Mononuclear cell (primary cell): ENCODE results near the gene SKAP2. TPM values are rescaled to one million over a fixed set of nuclear protein-coding genes. Genes with fewer than 3 reads are reported as not detected.

Experiments used
- H3K27me3 ChIP-seq: 2 replicates; pipeline ENCODE4 v1.6.0; 2011; ENCODE audit warnings: low read length, control low read depth; ENCODE audit not compliant: insufficient read depth
- H3K4me1 ChIP-seq: 2 replicates; pipeline ENCODE4 v1.5.1; 2011; ENCODE audit warnings: mild to moderate bottlenecking, low read length, control low read depth; ENCODE audit not compliant: insufficient read depth
- H3K4me3 ChIP-seq: 2 replicates; pipeline ENCODE4 v1.5.1; 2011; ENCODE audit warnings: mild to moderate bottlenecking, low read length, moderate library complexity
- H3K9me3 ChIP-seq: 2 replicates; pipeline ENCODE4 v1.5.1; 2011; ENCODE audit warnings: low read depth, mild to moderate bottlenecking, control low read depth, low read length
- total RNA-seq: library from RNA; depleted of rRNA; stranded (reverse); fragments of >200 nt; gene quantifications from one replicate; pipeline ENCODE4 v1.2.3, GENCODE V29; 2012

Gene SKAP2
- total RNA-seq, 1 donor = 14.3 TPM

DNA sequence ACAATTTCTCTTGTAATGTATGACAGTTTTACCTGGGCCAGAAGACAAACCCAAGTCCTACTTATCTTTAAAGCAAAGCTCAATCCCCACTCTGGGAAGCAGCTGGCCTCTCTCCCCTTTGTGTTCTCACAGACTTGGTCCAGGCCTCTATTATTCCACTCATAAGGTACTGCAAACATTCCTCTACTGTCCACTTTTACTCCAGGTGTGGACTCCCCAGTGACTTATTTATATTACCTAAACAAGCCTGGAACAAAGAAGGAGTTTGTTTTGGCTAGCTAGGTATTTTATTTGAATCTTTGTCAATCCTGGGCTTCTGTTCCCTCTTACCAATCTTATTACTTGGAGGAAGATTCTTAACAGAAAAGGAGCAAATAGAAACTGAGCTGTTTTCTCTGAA is 163.5 kb downstream of the SKAP2 start:
- H3K9me3 ChIP-seq = no peaks in the 10 kb centered on the region
- no peaks in the 10 kb centered on the region for H3K27me3 ChIP-seq
- no peaks in the 10 kb centered on the region for H3K4me1 ChIP-seq
- H3K4me3 ChIP-seq = no peak overlapping the region

- Histone ChIP-seq H3K4me1 (no peaks in the 10 kb centered on the region), H3K27me3 (no peaks in the 10 kb centered on the region)
These were observed 164.0 kb downstream of the SKAP2 start for GRCh38 chr7:26700386-26700785.

DNA sequence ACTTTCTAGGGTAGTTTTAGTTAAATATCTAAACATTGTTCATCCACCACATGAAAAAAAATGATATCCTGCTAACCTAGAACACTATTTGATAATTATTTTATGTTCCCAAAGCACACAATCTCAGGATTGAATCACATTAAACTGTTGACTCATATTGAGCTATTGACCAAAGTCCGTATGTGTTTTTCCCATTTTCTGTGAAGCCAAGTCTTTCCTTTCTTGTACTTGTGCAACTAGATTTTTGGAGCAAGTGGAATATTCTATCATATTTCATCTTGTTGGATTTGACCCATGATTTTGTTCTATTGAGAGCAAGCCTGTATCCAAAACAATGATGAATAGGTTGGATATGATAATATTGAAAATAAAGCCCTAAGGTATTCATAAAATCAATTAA is 164.6 kb downstream of the SKAP2 start:
- Histone ChIP-seq H3K27me3 (no peaks in the 10 kb centered on the region), H3K4me3 (no peak overlapping the region), H3K4me1 (no peaks in the 10 kb centered on the region), H3K9me3 (no peaks in the 10 kb centered on the region)

More at GRCh38 chr7:26700386-26700785, 164.0 kb downstream of the SKAP2 start:
- no peak overlapping the region for H3K4me3 ChIP-seq
- no peaks in the 10 kb centered on the region for H3K9me3 ChIP-seq

DNA sequence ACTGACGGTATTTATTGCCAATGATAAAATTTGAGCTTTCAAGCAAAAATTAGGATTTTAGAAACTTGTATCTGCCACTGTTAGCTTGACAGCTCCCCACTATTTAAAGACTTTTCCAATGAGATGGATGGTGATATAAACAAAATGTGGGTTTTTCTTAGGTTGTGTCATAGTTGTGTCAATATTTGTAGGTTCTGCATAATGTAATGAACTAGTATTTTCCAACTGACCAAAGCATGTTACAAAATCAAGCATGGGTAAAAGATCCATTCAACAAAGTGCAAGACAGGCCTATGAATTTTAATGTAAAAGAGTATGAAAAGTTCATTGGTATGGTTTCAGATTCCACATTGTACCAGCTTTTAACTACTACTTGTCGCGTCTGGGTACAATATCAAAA is 165.6 kb downstream of the SKAP2 start:
- Histone ChIP-seq H3K4me3 (no peak overlapping the region), H3K27me3 (no peaks in the 10 kb centered on the region), H3K9me3 (no peaks in the 10 kb centered on the region), H3K4me1 (no peaks in the 10 kb centered on the region)

GRCh38 chr7:26698194-26698593 is 166.2 kb downstream of the SKAP2 start:
- Histone ChIP-seq H3K9me3 (no peaks in the 10 kb centered on the region), H3K4me1 (no peaks in the 10 kb centered on the region)

DNA sequence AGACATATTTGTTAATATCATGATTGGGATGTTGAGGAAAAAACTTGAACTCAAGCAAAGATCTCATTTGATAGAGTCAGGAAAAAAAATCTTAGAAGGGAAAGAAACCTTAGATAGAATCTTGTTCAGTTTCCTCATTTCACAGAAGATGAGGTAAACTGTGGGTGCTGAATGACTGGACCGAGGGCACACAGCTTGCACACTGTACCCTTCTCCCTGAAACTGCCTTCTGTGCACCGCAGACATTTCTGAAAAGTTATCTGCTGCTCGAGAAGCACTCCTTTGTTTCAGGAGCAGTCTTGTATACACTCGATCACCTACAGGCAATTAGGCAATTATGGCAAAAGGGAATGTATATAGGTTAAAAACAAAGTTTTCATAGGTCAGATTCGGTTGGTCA is 167.4 kb downstream of the SKAP2 start:
- no peaks in the 10 kb centered on the region for H3K27me3 ChIP-seq
- H3K9me3 ChIP-seq = no peaks in the 10 kb centered on the region
- H3K4me3 ChIP-seq = no peak overlapping the region
- H3K4me1 ChIP-seq = no peaks in the 10 kb centered on the region

More at GRCh38 chr7:26698194-26698593, 166.2 kb downstream of the SKAP2 start:
- H3K27me3 ChIP-seq = no peaks in the 10 kb centered on the region
- no peak overlapping the region for H3K4me3 ChIP-seq

GRCh38 chr7:26696161-26696560 is 168.2 kb downstream of the SKAP2 start:
- Histone ChIP-seq H3K4me1 (no peaks in the 10 kb centered on the region), H3K4me3 (no peak overlapping the region), H3K9me3 (no peaks in the 10 kb centered on the region), H3K27me3 (no peaks in the 10 kb centered on the region)

DNA sequence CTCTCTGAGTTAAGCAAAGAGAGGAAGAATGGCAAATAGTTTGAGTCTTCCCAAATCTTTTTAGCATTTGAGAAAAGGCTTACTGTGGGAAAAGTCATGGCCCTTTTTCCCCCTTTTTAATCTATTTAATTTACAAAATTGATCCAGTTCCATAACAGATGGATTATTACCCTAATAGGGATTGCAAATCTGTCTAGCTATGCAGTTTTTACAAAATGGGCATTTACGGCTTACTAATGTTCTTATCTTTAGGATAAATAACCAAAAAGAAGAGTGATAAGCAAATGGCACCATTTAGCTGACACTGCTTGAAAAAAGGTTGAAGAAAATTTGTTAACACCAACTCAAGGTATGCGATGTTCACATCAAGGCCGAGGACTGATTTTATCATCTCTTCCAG is 169.7 kb downstream of the SKAP2 start:
- no peaks in the 10 kb centered on the region for H3K9me3 ChIP-seq
- H3K4me3 ChIP-seq = no peak overlapping the region
- no peaks in the 10 kb centered on the region for H3K27me3 ChIP-seq
- H3K4me1 ChIP-seq = no peaks in the 10 kb centered on the region

- Histone ChIP-seq H3K4me3 (no peak overlapping the region), H3K4me1 (peaks cover 5% of the 10 kb centered on the region), H3K27me3 (no peaks in the 10 kb centered on the region), H3K9me3 (no peaks in the 10 kb centered on the region)
These were observed 170.2 kb downstream of the SKAP2 start for GRCh38 chr7:26694141-26694540.

DNA sequence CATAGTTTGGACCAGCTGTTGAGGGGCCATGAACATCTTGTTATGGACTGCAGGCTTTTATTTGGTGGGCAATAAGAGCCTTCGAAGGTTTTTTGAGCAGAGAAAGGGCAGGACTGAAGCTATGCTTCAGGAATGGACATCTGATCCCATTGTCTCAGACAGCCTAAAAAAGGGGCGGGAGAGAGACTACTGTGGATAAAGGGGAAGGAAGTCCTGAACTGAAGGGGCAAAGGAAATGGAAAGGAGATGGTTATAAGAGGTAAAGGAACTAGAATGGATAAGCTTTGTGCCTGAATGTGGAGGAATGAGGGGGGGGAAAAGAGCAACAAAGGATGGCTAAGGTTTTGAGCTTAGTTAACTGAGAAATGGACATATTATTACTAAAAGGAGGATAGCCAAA is 172.5 kb downstream of the SKAP2 start:
- Histone ChIP-seq H3K27me3 (no peaks in the 10 kb centered on the region), H3K4me1 (peaks cover 9% of the 10 kb centered on the region)

DNA sequence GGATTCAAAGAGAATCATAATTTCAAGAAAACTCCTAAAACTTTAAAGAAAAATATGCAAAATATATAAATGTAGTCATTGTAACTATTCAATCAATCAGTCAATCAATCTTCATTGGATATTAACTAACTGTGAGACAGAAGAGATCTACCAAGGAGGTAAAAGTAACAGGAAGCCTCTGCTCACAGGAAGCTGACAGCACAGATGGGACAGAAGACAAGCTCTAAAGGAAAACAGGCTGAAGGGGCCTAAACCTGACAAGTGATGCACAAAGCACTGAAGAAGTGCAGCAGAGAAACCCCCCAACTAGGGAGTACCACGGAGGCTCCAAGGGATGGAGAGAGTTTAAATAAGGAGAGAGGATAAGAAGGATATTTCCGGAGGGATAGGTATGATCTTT is 173.0 kb downstream of the SKAP2 start:
- Histone ChIP-seq H3K4me1 (peaks cover 9% of the 10 kb centered on the region), H3K27me3 (no peaks in the 10 kb centered on the region), H3K4me3 (no peak overlapping the region), H3K9me3 (no peaks in the 10 kb centered on the region)

More for the DNA sequence above, 172.5 kb downstream of the SKAP2 start:
- H3K9me3 ChIP-seq = no peaks in the 10 kb centered on the region
- no peak overlapping the region for H3K4me3 ChIP-seq

DNA sequence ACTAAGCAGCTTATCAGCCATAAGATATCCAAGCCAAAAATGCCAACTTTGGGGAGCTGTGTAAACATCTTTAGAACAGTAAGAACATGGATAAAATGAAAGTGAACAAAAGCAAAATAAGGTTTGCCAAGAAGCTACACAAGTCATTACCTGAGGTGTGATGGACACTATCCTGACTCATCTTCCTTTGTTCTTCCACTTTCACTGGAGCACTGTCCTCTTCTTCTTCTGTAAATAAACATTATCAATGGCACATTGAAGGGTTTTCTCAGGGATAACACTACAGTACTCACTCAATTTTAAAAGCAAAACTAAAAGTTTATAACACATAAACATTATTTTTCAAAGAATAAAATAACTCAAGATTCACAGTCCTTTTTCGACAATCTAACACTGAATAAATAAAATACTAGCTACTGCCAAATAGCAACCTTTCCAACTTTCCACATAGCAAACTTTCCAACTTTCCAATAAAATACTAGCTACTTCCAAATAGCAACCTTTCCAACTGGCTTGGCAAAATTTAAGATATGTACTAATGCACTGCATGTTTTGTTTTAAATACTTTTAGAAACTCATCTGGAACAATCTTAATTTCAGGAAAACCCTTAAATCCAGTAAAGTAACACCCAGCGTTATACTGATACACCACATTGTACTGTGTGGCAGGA is 174.1 kb downstream of the SKAP2 start:
- H3K4me1 ChIP-seq = peaks cover 9% of the 10 kb centered on the region
- H3K4me3 ChIP-seq = no peak overlapping the region
- H3K27me3 ChIP-seq = no peaks in the 10 kb centered on the region
- H3K9me3 ChIP-seq = no peaks in the 10 kb centered on the region

GRCh38 chr7:26688936-26689506 is 175.4 kb downstream of the SKAP2 start:
- Histone ChIP-seq H3K27me3 (no peaks in the 10 kb centered on the region), H3K4me3 (no peak overlapping the region), H3K9me3 (no peaks in the 10 kb centered on the region), H3K4me1 (peaks cover 9% of the 10 kb centered on the region)

DNA sequence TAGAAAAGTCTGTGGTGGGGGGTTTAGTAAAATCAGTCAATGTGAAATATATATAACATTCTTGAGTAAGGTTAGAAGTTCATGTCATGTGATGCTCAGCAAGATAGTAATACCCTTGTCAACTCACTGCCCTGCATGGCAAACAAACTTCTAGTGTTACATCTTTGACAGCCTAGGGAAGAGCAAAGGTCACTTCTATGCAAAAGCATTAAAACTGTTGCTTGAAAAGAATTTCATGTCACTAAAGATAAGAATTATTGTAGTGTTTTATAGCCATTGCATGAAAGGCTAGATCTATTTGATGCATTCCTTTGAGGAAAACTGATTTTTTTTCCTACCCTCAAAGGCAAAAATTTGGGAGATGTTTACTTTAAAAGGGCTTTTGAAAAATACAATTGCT is 176.0 kb downstream of the SKAP2 start:
- H3K4me1 ChIP-seq = peaks cover 9% of the 10 kb centered on the region
- H3K9me3 ChIP-seq = no peaks in the 10 kb centered on the region
- no peak overlapping the region for H3K4me3 ChIP-seq
- H3K27me3 ChIP-seq = no peaks in the 10 kb centered on the region

GRCh38 chr7:26687032-26687431 is 177.4 kb downstream of the SKAP2 start:
- Histone ChIP-seq H3K4me1 (peaks cover 9% of the 10 kb centered on the region), H3K9me3 (no peaks in the 10 kb centered on the region), H3K27me3 (no peaks in the 10 kb centered on the region), H3K4me3 (no peak overlapping the region)

DNA sequence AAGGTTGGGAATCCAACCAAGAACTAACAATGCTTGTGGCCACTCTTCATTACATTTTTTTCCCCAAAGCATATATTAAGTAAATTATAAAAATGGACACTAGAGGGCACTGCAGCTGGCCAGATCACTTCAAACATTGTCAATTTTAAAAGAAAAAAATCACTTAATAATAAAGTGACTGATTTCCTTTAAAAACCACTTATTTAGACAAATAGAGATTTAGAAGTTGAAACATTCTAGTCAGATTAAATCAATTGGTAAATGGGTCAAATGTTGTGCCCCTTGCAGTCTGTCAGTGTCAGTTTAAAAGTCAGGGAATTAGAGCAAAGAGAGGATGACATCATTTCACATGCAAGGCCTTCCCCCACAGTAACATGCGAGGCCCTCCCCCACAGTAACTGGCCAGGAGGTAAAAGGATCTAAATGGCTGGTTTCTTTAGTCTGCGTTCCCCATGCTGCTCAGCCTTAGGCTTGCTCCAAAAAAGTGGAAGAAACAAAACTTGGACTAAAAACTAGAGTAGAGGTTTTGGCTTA is 177.9 kb downstream of the SKAP2 start:
- Histone ChIP-seq H3K4me1 (peaks cover 9% of the 10 kb centered on the region), H3K9me3 (no peaks in the 10 kb centered on the region), H3K27me3 (no peaks in the 10 kb centered on the region), H3K4me3 (no peak overlapping the region)
